ENCODE data around the gene PARP16.

GRCh38 chr15:65223996-65224395, 62.7 kb downstream of the PARP16 start:
- TF ChIP-seq POLR2AphosphoS5 (IDR thresholded peaks at IDR 0.05; ENCODE audit: low read depth, low read length) (no peak), POLR2A (IDR thresholded peaks at IDR 0.05; ENCODE audit: low read depth, low read length) (no peak)
